Esophagus muscularis mucosa (tissue), 4 donors: ENCODE measurements around the gene RNGTT. TPM values are rescaled to one million over a fixed set of nuclear protein-coding genes. Genes with fewer than 3 reads are reported as not detected.

Experiments
- DNase-seq: peaks from one replicate; pipeline ENCODE4 v3.0.0-alpha.2; 2017; ENCODE audit errors: extremely low spot score
- H3K27ac ChIP-seq, 4 donors: fragments of 200-600 bp; sonication (generic); replicated peaks in 1 of 4; 1 replicate in 3 of 4; 2 replicates in 1 of 4; pipeline ENCODE4 v1.5.1; 2016 to 2019; ENCODE audit warnings: mild to moderate bottlenecking in 1 of 4
- H3K27me3 ChIP-seq, 4 donors: fragments of 200-600 bp; sonication (generic); one replicate each; pipeline versions ENCODE4 v1.5.1 to v1.6.0; 2016 to 2019
- H3K36me3 ChIP-seq, 4 donors: fragments of 200-600 bp; sonication (generic); one replicate each; pipeline ENCODE4 v1.5.1; 2016 to 2019
- H3K4me1 ChIP-seq, 4 donors: fragments of 200-600 bp; sonication (generic); one replicate each; pipeline ENCODE4 v1.5.1; 2016 to 2019
- H3K4me3 ChIP-seq, 4 donors: fragments of 200-600 bp; sonication (generic); 1 replicate in 2 of 4; 2 replicates in 2 of 4; pipeline ENCODE4 v1.5.1; 2016 to 2019; ENCODE audit warnings: mild to moderate bottlenecking in 4 of 4, moderate library complexity in 1 of 4
- H3K9me3 ChIP-seq, 4 donors: fragments of 200-600 bp; sonication (generic); 1 replicate in 3 of 4; 2 replicates in 1 of 4; pipeline ENCODE4 v1.5.1; 2016 to 2019
- EP300 ChIP-seq: sonication (generic); formaldehyde crosslinking; IDR thresholded peaks from one replicate; pipeline ENCODE4 v1.6.1; 2017; ENCODE audit warnings: antibody characterized with exemption
- POLR2A ChIP-seq: fragments of 450-650 bp; IDR thresholded peaks from one replicate; pipeline ENCODE4 v1.6.1; 2017; ENCODE audit warnings: antibody characterized with exemption, moderate library complexity, mild to moderate bottlenecking, low read depth
- POLR2AphosphoS5 ChIP-seq, 2 donors: sonication (generic); formaldehyde crosslinking; IDR thresholded peaks; one replicate each; pipeline ENCODE4 v1.6.1; 2017; ENCODE audit warnings: antibody characterized with exemption in 2 of 2
- WGBS: methylation state at CpG from one replicate; pipeline ENCODE4 v1.1.5; 2018; 5-methylcytosine and 5-hydroxymethylcytosine counted together
- intact Hi-C: fragments of 100-400 bp; cut with DNase I; formaldehyde crosslinking; loops from one replicate; pipeline ENCODE4 v1.15.1; 2023
- total RNA-seq, 4 donors: library from RNA; depleted of rRNA; stranded (reverse); fragments of >200 nt; gene quantifications; one replicate each; pipeline versions ENCODE4 v1.1.0 to v1.2.1, GENCODE V29; 2016
- TF ChIP-seq, protein P1 (sequence below), 3 experiments: fragments of 200-600 bp in 2 of 3; fragments of 450-650 bp in 1 of 3; sonication (generic) in 2 of 3; IDR thresholded peaks; one replicate each; pipeline ENCODE4 v1.5.1; 2017 to 2019; ENCODE audit warnings: antibody characterized with exemption in 3 of 3, mild to moderate bottlenecking in 2 of 3, moderate library complexity in 1 of 3

The RNGTT gene
- total RNA-seq, 4 donors from 2014 or later, result 10.7 to 13.9 (median 12.0) TPM

DNA sequence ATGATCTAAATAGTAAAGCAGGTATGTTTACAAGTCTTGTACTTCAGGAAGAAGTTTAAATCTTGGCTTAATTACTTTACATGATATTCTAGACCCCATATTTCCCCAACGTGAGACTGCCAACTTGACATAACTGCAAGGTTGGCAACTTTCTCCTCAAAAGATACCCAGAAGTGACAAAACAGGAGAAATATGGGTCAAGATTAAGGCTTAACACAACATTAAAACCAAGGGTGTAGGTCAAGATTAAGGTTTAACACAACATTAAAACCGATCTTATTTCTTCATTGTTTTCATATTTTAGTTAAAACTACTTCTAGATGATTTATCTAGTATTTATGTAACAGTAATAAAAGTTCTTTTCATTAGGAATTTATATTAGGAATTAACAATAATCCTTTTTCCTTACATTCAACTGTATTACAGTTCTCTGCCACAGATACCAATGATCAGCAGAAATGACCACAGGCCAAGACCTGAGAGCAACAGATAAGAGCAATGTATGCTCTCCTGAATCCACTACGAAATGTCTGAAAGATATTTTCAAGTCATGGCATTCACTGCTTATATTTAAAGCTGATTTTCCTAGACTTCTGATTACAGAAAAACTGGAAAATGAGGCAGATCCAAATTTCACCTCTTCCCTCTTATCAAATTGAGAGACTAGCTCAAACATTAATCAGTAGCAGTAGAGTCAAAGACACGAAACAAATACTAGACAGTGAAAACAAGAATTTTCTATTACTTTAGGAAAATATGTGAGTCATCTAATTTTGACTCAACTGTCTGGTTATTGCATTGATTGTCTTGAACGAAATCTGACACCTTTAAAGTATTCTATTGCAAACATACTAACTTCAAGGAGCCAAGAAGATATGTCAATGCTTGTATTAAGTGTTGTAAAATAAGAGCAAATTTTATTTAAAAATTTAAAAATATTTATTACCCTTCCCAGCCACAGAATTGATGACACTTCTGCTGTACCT lies 72.3 kb downstream of the RNGTT start:
- intact Hi-C loops, result no loop called here
- Histone ChIP-seq H3K4me3 (no peak overlapping the region), H3K36me3 (peaks cover 0 to 13% (median 6%) of the 10 kb centered on the region in 4 donors), H3K27ac (no peak overlapping the region), H3K27me3 (no peaks in the 10 kb centered on the region), H3K4me1 (peaks cover 0 to 12% (median 5%) of the 10 kb centered on the region in 4 donors), H3K9me3 (no peaks in the 10 kb centered on the region)
- WGBS, result 79% methylated on average over 5 of the region's 5 CpGs
- no peak for DNase-seq
- no peak for TF ChIP-seq POLR2AphosphoS5 (IDR thresholded peaks at IDR 0.05)
- TF ChIP-seq EP300, result no peak
- TF ChIP-seq, protein P1, sequence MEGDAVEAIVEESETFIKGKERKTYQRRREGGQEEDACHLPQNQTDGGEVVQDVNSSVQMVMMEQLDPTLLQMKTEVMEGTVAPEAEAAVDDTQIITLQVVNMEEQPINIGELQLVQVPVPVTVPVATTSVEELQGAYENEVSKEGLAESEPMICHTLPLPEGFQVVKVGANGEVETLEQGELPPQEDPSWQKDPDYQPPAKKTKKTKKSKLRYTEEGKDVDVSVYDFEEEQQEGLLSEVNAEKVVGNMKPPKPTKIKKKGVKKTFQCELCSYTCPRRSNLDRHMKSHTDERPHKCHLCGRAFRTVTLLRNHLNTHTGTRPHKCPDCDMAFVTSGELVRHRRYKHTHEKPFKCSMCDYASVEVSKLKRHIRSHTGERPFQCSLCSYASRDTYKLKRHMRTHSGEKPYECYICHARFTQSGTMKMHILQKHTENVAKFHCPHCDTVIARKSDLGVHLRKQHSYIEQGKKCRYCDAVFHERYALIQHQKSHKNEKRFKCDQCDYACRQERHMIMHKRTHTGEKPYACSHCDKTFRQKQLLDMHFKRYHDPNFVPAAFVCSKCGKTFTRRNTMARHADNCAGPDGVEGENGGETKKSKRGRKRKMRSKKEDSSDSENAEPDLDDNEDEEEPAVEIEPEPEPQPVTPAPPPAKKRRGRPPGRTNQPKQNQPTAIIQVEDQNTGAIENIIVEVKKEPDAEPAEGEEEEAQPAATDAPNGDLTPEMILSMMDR (IDR thresholded peaks at IDR 0.05), result no peak
- TF ChIP-seq POLR2A, result no peak

DNA sequence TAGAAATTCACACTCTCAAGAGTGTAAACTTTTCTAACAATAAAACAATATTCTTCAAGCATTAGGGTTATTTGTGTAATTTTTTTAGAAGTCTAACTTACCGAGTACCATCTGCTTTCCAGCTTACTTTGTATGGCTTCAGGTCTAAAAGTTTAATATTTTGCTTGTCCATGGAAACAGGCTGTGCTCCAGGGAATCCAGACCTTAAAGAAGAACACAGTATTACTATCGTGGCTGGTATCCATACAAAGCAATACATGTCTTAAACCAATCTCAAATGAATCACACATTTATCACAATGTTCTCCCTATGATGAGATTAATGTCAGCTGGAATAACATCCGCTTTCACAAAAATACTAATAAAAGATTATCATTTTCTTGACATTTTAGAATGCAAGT lies 73.0 kb downstream of the RNGTT start:
- intact Hi-C loops, result no loop called here
- WGBS, result 40% methylated on average over 3 of the region's 3 CpGs
- no peak overlapping the region for H3K27ac ChIP-seq
- TF ChIP-seq EP300, result no peak
- no peaks in the 10 kb centered on the region for H3K27me3 ChIP-seq
- no peak for DNase-seq
- no peaks in the 10 kb centered on the region for H3K9me3 ChIP-seq
- peaks cover 0 to 20% (median 5%) of the 10 kb centered on the region in 4 donors for H3K36me3 ChIP-seq
- H3K4me1 ChIP-seq, result peaks cover 0 to 12% (median 5%) of the 10 kb centered on the region in 4 donors
- no peak overlapping the region for H3K4me3 ChIP-seq

DNA sequence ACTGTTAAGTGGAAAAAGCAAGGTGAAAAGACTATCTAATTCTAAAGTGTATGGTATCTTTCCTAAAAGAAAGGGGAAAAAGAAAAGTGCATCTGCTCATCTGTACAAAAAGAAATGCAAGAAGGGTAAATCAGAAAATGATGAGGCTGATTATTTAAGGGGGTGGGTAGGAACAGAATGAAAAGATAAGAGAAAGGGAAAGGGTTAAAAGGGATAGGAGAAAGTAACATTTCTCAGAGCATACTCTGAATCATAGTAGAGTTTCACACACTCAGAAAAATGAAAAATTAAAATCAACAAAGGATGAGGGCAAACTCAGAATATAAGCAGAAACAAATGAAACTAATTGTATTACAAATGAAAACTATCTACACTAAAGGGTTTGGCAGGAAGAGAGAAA lies 79.1 kb downstream of the RNGTT start:
- peaks cover 0 to 20% (median 5%) of the 10 kb centered on the region in 4 donors for H3K36me3 ChIP-seq
- no peaks in the 10 kb centered on the region for H3K27me3 ChIP-seq
- no peaks in the 10 kb centered on the region for H3K9me3 ChIP-seq
- H3K27ac ChIP-seq, result no peak overlapping the region
- no peaks in the 10 kb centered on the region for H3K4me1 ChIP-seq
- TF ChIP-seq POLR2AphosphoS5 (IDR thresholded peaks at IDR 0.05), result no peak
- TF ChIP-seq, protein P1 (IDR thresholded peaks at IDR 0.05), result no peak
- no peak for TF ChIP-seq EP300
- no peak for TF ChIP-seq POLR2A
- DNase-seq, result no peak
- intact Hi-C loops, result no loop called here
- no peak overlapping the region for H3K4me3 ChIP-seq

DNA sequence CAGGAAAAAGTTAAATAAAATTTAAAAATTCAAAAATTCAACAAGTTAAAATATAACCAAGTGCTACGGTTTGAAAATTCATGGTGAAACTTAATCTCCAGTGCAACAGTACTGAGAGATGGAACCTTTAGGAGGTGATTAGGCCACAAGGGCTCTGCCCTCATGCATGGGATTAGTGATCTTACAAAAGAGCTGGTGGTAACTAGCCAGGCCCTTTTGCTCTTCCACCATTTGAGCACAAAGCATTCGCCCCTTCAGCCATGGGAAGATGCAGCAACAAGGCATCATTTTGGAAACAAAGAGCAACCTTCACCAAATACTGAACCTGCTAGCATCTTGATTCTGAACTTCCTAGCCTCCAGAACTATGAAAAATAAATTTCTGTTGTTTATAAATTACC lies 80.9 kb downstream of the RNGTT start:
- Histone ChIP-seq H3K9me3 (no peaks in the 10 kb centered on the region), H3K4me3 (no peak overlapping the region), H3K27ac (no peak overlapping the region), H3K4me1 (no peaks in the 10 kb centered on the region), H3K36me3 (peaks cover 0 to 14% (median under 1%) of the 10 kb centered on the region in 4 donors), H3K27me3 (no peaks in the 10 kb centered on the region)
- DNase-seq, result no peak
- WGBS, result 100% methylated on average over 2 of the region's 2 CpGs
- no peak for TF ChIP-seq POLR2AphosphoS5 (IDR thresholded peaks at IDR 0.05)
- no peak for TF ChIP-seq EP300
- TF ChIP-seq, protein P1 (IDR thresholded peaks at IDR 0.05), result no peak
- TF ChIP-seq POLR2A, result no peak
- intact Hi-C loops, result no loop called here

DNA sequence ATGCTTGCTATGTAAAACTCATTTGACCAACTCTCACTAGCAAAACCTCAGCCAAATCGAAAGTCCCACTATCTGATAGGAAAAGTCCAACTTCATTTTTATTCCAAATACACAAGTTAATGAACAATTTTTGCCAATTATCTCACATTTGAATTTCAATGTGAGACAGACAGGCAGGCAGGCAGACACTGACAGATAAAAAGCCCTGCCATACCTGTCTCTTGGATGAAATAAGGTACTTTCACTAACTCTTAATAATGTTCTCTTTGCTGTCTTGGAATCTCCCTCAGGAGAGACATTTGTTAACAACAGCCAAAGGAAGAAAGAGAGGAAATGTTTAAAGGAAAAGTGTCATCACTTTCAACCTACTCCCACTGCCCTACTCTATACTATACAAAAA lies 82.0 kb downstream of the RNGTT start:
- Histone ChIP-seq H3K9me3 (no peaks in the 10 kb centered on the region), H3K4me1 (no peaks in the 10 kb centered on the region), H3K36me3 (peaks cover 0 to 10% (median 0%) of the 10 kb centered on the region in 4 donors), H3K4me3 (no peak overlapping the region), H3K27ac (no peak overlapping the region), H3K27me3 (no peaks in the 10 kb centered on the region)
- intact Hi-C loops, result no loop called here
- 74% methylated on average over 1 of the region's 1 CpG for WGBS
- TF ChIP-seq POLR2AphosphoS5 (IDR thresholded peaks at IDR 0.05) (no peak), POLR2A (no peak), EP300 (no peak)
- TF ChIP-seq, protein P1 (IDR thresholded peaks at IDR 0.05), result no peak
- no peak for DNase-seq
